ENCODE measurements around the gene SFXN5. TPM values are rescaled to one million over a fixed set of nuclear protein-coding genes. Genes with fewer than 3 reads are reported as not detected.

SFXN5 gene
- total RNA-seq, 3 donors from 2014 or later (not counting 1 experiment from before 2014, with no cell fraction given) = 15.3 to 22.3 (median 19.8) TPM

DNA sequence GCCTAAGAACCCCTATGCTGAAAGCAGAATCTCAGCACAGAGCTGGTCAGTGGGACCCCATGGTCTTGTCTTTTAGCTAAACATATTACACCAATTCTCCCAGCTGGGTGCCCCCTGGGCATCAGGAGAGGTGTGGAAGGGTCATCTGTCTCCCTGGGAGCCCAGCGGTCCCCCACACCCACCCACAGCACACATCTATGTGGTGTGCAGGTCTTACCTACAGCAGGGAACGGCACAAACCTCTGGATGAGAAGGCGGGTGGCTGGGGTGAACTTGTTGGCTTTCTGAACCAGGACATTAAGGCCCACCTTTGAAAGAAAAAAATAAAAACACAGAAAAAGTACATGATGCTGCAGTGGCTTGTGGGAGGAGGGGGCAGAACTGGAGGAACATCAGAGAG lies 83.5 kb downstream of the SFXN5 start:
- Histone ChIP-seq H3K9me3 (ENCODE audit: control insufficient read depth, insufficient read depth, low read length) (no peaks in the 10 kb centered on the region), H3K36me3 (ENCODE audit: control insufficient read depth, insufficient read depth, low read length) (no peaks in the 10 kb centered on the region), H3K27ac (ENCODE audit: low read length) (no peak overlapping the region), H3K4me3 (ENCODE audit: low read length) (no peak overlapping the region), H3K27me3 (ENCODE audit: control insufficient read depth, insufficient read depth, low read length) (no peaks in the 10 kb centered on the region), H3K4me1 (ENCODE audit: control insufficient read depth, insufficient read depth, low read length) (no peaks in the 10 kb centered on the region)
- ATAC-seq (no peak), DNase-seq (no peak)
- no peaks in the 10 kb centered on the region for H3K4me1 Mint-ChIP-seq
- intact Hi-C loops (cut with micrococcal nuclease) = no loop called here
- TF ChIP-seq, protein P1, sequence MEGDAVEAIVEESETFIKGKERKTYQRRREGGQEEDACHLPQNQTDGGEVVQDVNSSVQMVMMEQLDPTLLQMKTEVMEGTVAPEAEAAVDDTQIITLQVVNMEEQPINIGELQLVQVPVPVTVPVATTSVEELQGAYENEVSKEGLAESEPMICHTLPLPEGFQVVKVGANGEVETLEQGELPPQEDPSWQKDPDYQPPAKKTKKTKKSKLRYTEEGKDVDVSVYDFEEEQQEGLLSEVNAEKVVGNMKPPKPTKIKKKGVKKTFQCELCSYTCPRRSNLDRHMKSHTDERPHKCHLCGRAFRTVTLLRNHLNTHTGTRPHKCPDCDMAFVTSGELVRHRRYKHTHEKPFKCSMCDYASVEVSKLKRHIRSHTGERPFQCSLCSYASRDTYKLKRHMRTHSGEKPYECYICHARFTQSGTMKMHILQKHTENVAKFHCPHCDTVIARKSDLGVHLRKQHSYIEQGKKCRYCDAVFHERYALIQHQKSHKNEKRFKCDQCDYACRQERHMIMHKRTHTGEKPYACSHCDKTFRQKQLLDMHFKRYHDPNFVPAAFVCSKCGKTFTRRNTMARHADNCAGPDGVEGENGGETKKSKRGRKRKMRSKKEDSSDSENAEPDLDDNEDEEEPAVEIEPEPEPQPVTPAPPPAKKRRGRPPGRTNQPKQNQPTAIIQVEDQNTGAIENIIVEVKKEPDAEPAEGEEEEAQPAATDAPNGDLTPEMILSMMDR (IDR thresholded peaks at IDR 0.05) = no peak
- H3K27ac Mint-ChIP-seq = no peak overlapping the region
- H3K4me3 Mint-ChIP-seq = no peak overlapping the region
- no peaks in the 10 kb centered on the region for H3K9me3 Mint-ChIP-seq
- H3K36me3 Mint-ChIP-seq = no peaks in the 10 kb centered on the region
- no peaks in the 10 kb centered on the region for H3K27me3 Mint-ChIP-seq (ENCODE audit: low read depth in 2 of 2)
- WGBS (ENCODE audit: insufficient coverage) = 93% methylated on average over 3 of the region's 3 CpGs

DNA sequence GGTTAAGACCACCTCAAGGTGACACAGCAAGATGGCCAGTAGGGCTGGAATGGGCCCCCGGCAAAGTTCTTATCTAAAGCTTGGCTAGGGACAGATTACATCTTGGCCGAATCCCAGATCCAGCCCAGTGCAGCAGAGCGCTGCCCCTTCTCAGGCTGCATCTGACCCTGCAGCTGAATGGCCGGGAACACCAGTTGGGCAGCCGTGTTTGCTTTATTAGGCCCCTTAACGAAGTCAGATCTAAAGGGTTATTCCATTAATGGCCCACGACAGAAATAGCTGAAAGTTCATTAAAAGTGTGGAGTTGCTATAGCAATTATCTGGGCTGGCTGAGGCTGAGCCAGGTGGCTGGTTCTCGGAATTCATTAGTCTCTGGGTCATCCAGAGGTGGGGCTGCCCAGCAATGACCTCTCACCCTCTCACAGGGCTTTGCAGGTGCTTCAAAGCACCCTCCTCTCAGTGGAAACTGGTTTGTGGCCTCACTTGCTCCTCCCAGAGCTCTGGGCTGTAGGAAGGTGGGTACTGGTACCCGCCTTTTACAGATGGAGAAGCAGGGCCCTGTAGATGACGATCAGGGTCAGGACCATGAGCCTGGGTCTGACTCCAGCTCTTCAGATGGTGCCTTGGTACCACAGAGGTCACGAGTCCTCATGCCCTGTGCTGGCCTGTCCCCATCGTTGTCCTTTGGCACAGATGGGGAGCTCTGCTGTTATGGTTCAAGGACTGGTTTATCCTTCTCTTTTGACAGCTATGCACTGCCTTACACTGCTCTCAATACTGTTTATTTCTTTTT lies 85.4 kb downstream of the SFXN5 start:
- H3K27me3 ChIP-seq (ENCODE audit: control insufficient read depth, insufficient read depth, low read length) = no peaks in the 10 kb centered on the region
- no peaks in the 10 kb centered on the region for H3K4me1 ChIP-seq (ENCODE audit: control insufficient read depth, insufficient read depth, low read length)
- no peak overlapping the region for H3K4me3 ChIP-seq (ENCODE audit: low read length)
- H3K9me3 ChIP-seq (ENCODE audit: control insufficient read depth, insufficient read depth, low read length) = no peaks in the 10 kb centered on the region
- intact Hi-C loops (cut with micrococcal nuclease) = no loop called here
- WGBS (ENCODE audit: insufficient coverage) = 95% methylated on average over 12 of the region's 12 CpGs
- no peaks in the 10 kb centered on the region for H3K9me3 Mint-ChIP-seq
- H3K27me3 Mint-ChIP-seq (ENCODE audit: low read depth in 2 of 2) = no peaks in the 10 kb centered on the region
- DNase-seq (no peak), ATAC-seq (no peak)
- H3K4me3 Mint-ChIP-seq = no peak overlapping the region
- H3K36me3 ChIP-seq (ENCODE audit: control insufficient read depth, insufficient read depth, low read length) = no peaks in the 10 kb centered on the region
- no peak overlapping the region for H3K27ac ChIP-seq (ENCODE audit: low read length)
- H3K36me3 Mint-ChIP-seq = no peaks in the 10 kb centered on the region
- TF ChIP-seq, protein P1 (IDR thresholded peaks at IDR 0.05) = no peak
- H3K27ac Mint-ChIP-seq = no peak overlapping the region
- H3K4me1 Mint-ChIP-seq = no peaks in the 10 kb centered on the region

DNA sequence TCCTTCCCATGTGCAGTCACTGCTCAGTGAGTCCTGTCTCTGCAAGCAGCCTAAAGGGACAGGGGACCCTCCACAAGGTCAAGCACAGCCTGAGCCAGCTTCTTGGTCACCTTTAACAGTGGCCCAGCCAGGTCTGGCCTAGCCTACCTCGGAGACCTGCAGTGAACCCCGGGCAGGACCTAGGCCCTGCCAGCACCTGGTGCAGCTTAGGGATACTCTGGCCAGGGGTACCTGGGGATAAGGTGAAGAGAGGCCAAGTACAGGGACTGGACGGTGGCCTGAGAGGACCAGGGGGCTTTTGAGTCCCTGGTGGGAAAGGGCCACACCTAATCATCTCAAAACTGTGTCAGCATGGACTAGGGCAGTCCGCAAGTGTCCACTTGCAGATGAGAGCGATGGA lies 86.4 kb downstream of the SFXN5 start:
- no peaks in the 10 kb centered on the region for H3K9me3 Mint-ChIP-seq
- H3K4me3 Mint-ChIP-seq = no peak overlapping the region
- no peaks in the 10 kb centered on the region for H3K27me3 Mint-ChIP-seq (ENCODE audit: low read depth in 2 of 2)
- no peak for ATAC-seq
- Histone ChIP-seq H3K9me3 (ENCODE audit: control insufficient read depth, insufficient read depth, low read length) (no peaks in the 10 kb centered on the region), H3K36me3 (ENCODE audit: control insufficient read depth, insufficient read depth, low read length) (no peaks in the 10 kb centered on the region), H3K27me3 (ENCODE audit: control insufficient read depth, insufficient read depth, low read length) (no peaks in the 10 kb centered on the region), H3K4me1 (ENCODE audit: control insufficient read depth, insufficient read depth, low read length) (no peaks in the 10 kb centered on the region), H3K4me3 (ENCODE audit: low read length) (no peak overlapping the region), H3K27ac (ENCODE audit: low read length) (no peak overlapping the region)
- DNase-seq = no peak
- intact Hi-C loops (cut with micrococcal nuclease) = no loop called here
- no peak overlapping the region for H3K27ac Mint-ChIP-seq
- TF ChIP-seq, protein P1 (IDR thresholded peaks at IDR 0.05) = no peak
- peaks cover 0 to 2% of the 10 kb centered on the region in 2 donors for H3K4me1 Mint-ChIP-seq
- H3K36me3 Mint-ChIP-seq = no peaks in the 10 kb centered on the region
- 92% methylated on average over 5 of the region's 5 CpGs for WGBS (ENCODE audit: insufficient coverage)
